ENCODE data around the gene GAA.

GRCh38 chr17:80153004-80153403, 51.6 kb downstream of the GAA start:
- no peak for TF ChIP-seq POLR2AphosphoS5 (IDR thresholded peaks at IDR 0.05; ENCODE audit: borderline replicate concordance, low read depth, low read length)
- no peak for TF ChIP-seq EZH2 (IDR thresholded peaks at IDR 0.05)
